K562 (cell line): ENCODE results near the gene ILKAP. TPM values are rescaled to one million over a fixed set of nuclear protein-coding genes. Genes with fewer than 3 reads are reported as not detected.

Experiments used
- BACH1 ChIP-seq: fragments of 200-800 bp; sonication (Bioruptor generic); IDR thresholded peaks from 2 replicates; pipeline ENCODE4 v1.6.1; 2016; ENCODE audit warnings: missing genetic modification characterization, missing compliant biosample characterization
- CREB1 ChIP-seq, 2 experiments: sonication (generic) in 1 of 2; formaldehyde crosslinking in 1 of 2; IDR thresholded peaks; 2 replicates each; pipeline versions ENCODE4 v1.6.1 to v1.8.0; 2012 to 2022; ENCODE audit warnings: inconsistent platforms in 1 of 2, mild to moderate bottlenecking in 1 of 2, missing genetic modification reagents in 1 of 2, moderate library complexity in 1 of 2
- ETV5 ChIP-seq: sonication (generic); formaldehyde crosslinking; IDR thresholded peaks from 2 replicates; pipeline ENCODE4 v1.4.0; 2020; ENCODE audit warnings: low read depth, mild to moderate bottlenecking, missing genetic modification reagents
- FUS ChIP-seq: fragments of 200-400 bp; formaldehyde crosslinking; optimal IDR thresholded peaks from 2 replicates; pipeline ENCODE3; 2017; ENCODE audit warnings: low read depth, low read length
- KDM4B ChIP-seq, 2 experiments: fragments of 450-650 bp in 1 of 2; sonication (generic) in 1 of 2; IDR thresholded peaks; 2 replicates each; pipeline ENCODE4 v1.6.1; 2016 to 2017; ENCODE audit warnings: borderline replicate concordance in 2 of 2, antibody characterized with exemption in 1 of 2, low read depth in 1 of 2, mild to moderate bottlenecking in 1 of 2
- NR2F6 ChIP-seq: fragments of 450-650 bp; formaldehyde crosslinking; IDR thresholded peaks from 2 replicates; pipeline ENCODE4 v1.4.0; 2020; ENCODE audit warnings: mild to moderate bottlenecking
- RBM34 ChIP-seq: fragments of 200-400 bp; formaldehyde crosslinking; IDR thresholded peaks from 2 replicates; pipeline ENCODE4 v1.6.1; 2018; ENCODE audit warnings: low read length, borderline replicate concordance; ENCODE audit not compliant: insufficient read depth
- SIRT6 ChIP-seq: IDR thresholded peaks from one replicate; pipeline ENCODE4 v1.6.1; 2012; ENCODE audit warnings: low read depth, mild to moderate bottlenecking, control low read depth, inconsistent platforms, low read length, moderate library complexity
- ZFP36 ChIP-seq: fragments of 150-350 bp; IDR thresholded peaks from 2 replicates; pipeline ENCODE4 v1.6.1; 2018; ENCODE audit warnings: low read length, low read depth; ENCODE audit not compliant: partially characterized antibody
- ZNF444 ChIP-seq: fragments of 250-450 bp; sonication (Bioruptor Pico); IDR thresholded peaks from 2 replicates; pipeline ENCODE4 v1.4.0; 2020; ENCODE audit warnings: mild to moderate bottlenecking, moderate library complexity
- ZNF668 ChIP-seq: fragments of 250-450 bp; sonication (Bioruptor Pico); IDR thresholded peaks from 2 replicates; pipeline ENCODE4 v1.8.0; 2022; ENCODE audit warnings: mild to moderate bottlenecking, inconsistent platforms
- ZNF785 ChIP-seq: fragments of 250-450 bp; sonication (Bioruptor Pico); IDR thresholded peaks from 2 replicates; pipeline ENCODE4 v1.4.0; 2020; ENCODE audit warnings: mild to moderate bottlenecking
- polyA plus RNA-seq, 8 experiments: library from polyadenylated mRNA; depleted of rRNA in 4 of 8; stranded (reverse) in 5 of 8; unstranded in 3 of 8; fragments of >200 nt; fragmentation: Nextera tagmentation in 2 of 8; fragmentation: Illumina TruSeq in 1 of 8; extraction: Ambion mirVana in 2 of 8; extraction: Trizol in 1 of 8; gene quantifications; 2 replicates each; pipeline versions ENCODE4 v1.2.1 to v1.2.3, GENCODE V29; 2011 to 2014; ENCODE audit warnings: inconsistent platforms in 1 of 8, missing spikeins in 1 of 8
- total RNA-seq, 7 experiments: library from RNA; depleted of rRNA in 6 of 7; stranded (reverse); fragments of >200 nt in 6 of 7; fragmentation: Illumina TruSeq in 2 of 7; extraction: Trizol in 2 of 7; gene quantifications; 2 replicates each; pipeline versions ENCODE4 v1.2.1 to v1.2.3, GENCODE V29; 2011 to 2021; ENCODE audit warnings: low replicate concordance in 1 of 7
- TF ChIP-seq, protein P1 (sequence below): fragments of 200-800 bp; sonication (Bioruptor generic); IDR thresholded peaks from 2 replicates; pipeline ENCODE4 v1.6.1; 2016; ENCODE audit warnings: missing genetic modification characterization, missing compliant biosample characterization
- TF ChIP-seq, protein P2 (sequence below): fragments of 450-650 bp; IDR thresholded peaks from 2 replicates; pipeline ENCODE4 v1.6.1; 2018; ENCODE audit not compliant: partially characterized antibody
- TF ChIP-seq, protein P3 (sequence below): fragments of 250-450 bp; sonication (Bioruptor Pico); IDR thresholded peaks from 2 replicates; pipeline ENCODE4 v1.8.0; 2021; ENCODE audit warnings: moderate library complexity, mild to moderate bottlenecking, inconsistent platforms
- TF ChIP-seq, protein P4 (sequence below): fragments of 450-650 bp; IDR thresholded peaks from 2 replicates; pipeline ENCODE4 v1.6.1; 2017; ENCODE audit warnings: antibody characterized with exemption

The ILKAP gene
- total and polyA plus RNA-seq, 9 of the 15 experiments (the other 6 are each of a cell fraction or from before 2014, with no cell fraction given), result 3.1 to 43.9 (median 20.7) TPM

DNA sequence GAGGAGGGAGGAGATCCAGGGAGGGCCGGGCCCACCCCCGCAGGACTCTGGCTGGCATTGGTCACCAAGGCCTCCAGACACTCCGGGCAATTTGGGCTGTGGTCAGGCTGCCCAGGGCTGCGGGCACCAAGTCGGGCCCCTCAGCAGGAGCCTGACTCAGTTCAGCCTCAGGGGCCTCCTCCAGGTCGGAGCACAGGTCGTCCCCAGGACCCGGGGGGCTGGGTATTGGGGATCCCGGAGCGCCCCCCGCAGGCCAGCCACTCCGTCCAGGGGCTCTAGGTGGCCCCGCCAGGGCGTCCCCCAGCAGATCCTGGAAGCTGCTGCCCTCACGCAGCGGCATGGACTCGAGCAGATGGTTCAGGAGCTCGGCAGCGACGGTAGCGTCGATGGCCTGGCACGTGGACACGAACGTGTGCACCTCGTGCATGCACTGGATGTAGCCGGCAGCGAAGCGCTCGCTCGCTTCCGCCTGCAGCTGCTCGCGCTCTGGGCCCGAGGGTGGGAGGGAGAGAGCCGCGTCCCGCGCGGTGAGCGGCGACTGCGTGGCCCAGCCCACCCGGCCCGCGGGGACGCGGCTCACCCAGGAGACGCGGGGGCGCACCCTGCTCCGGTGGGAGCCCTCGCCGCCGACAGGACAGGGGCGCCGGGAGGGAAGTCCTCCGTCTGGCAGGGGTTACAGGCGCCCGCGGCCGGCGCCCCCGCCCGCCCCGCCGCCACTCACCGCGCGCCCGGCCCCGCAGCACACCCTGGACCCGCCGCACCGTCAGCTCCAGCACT is 35.5 kb upstream of the ILKAP start (continued):
- peak; percentile 78; the same call in 1 of the 2 replicates for TF ChIP-seq ETV5 (CRISPR knock-in tag)
- TF ChIP-seq, protein P1, sequence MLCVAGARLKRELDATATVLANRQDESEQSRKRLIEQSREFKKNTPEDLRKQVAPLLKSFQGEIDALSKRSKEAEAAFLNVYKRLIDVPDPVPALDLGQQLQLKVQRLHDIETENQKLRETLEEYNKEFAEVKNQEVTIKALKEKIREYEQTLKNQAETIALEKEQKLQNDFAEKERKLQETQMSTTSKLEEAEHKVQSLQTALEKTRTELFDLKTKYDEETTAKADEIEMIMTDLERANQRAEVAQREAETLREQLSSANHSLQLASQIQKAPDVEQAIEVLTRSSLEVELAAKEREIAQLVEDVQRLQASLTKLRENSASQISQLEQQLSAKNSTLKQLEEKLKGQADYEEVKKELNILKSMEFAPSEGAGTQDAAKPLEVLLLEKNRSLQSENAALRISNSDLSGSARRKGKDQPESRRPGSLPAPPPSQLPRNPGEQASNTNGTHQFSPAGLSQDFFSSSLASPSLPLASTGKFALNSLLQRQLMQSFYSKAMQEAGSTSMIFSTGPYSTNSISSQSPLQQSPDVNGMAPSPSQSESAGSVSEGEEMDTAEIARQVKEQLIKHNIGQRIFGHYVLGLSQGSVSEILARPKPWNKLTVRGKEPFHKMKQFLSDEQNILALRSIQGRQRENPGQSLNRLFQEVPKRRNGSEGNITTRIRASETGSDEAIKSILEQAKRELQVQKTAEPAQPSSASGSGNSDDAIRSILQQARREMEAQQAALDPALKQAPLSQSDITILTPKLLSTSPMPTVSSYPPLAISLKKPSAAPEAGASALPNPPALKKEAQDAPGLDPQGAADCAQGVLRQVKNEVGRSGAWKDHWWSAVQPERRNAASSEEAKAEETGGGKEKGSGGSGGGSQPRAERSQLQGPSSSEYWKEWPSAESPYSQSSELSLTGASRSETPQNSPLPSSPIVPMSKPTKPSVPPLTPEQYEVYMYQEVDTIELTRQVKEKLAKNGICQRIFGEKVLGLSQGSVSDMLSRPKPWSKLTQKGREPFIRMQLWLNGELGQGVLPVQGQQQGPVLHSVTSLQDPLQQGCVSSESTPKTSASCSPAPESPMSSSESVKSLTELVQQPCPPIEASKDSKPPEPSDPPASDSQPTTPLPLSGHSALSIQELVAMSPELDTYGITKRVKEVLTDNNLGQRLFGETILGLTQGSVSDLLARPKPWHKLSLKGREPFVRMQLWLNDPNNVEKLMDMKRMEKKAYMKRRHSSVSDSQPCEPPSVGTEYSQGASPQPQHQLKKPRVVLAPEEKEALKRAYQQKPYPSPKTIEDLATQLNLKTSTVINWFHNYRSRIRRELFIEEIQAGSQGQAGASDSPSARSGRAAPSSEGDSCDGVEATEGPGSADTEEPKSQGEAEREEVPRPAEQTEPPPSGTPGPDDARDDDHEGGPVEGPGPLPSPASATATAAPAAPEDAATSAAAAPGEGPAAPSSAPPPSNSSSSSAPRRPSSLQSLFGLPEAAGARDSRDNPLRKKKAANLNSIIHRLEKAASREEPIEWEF (CRISPR knock-in tag), result no peak
- no peak for TF ChIP-seq SIRT6
- TF ChIP-seq FUS, result no peak
- TF ChIP-seq KDM4B (IDR thresholded peaks at IDR 0.05; ENCODE audit: borderline replicate concordance in 2 of 2, low read depth in 1 of 2), result 0 out of 4 replicates have a peak, but pooled peaks of 1 of the 2 experiments have one; percentile 27
- no peak for TF ChIP-seq RBM34
- TF ChIP-seq, protein P2, sequence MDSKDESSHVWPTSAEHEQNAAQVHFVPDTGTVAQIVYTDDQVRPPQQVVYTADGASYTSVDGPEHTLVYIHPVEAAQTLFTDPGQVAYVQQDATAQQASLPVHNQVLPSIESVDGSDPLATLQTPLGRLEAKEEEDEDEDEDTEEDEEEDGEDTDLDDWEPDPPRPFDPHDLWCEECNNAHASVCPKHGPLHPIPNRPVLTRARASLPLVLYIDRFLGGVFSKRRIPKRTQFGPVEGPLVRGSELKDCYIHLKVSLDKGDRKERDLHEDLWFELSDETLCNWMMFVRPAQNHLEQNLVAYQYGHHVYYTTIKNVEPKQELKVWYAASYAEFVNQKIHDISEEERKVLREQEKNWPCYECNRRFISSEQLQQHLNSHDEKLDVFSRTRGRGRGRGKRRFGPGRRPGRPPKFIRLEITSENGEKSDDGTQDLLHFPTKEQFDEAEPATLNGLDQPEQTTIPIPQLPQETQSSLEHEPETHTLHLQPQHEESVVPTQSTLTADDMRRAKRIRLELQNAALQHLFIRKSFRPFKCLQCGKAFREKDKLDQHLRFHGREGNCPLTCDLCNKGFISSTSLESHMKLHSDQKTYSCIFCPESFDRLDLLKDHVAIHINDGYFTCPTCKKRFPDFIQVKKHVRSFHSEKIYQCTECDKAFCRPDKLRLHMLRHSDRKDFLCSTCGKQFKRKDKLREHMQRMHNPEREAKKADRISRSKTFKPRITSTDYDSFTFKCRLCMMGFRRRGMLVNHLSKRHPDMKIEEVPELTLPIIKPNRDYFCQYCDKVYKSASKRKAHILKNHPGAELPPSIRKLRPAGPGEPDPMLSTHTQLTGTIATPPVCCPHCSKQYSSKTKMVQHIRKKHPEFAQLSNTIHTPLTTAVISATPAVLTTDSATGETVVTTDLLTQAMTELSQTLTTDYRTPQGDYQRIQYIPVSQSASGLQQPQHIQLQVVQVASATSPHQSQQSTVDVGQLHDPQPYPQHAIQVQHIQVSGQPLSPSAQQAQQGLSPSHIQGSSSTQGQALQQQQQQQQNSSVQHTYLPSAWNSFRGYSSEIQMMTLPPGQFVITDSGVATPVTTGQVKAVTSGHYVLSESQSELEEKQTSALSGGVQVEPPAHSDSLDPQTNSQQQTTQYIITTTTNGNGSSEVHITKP, result no peak
- no peak for TF ChIP-seq NR2F6 (CRISPR knock-in tag)
- no peak for TF ChIP-seq ZNF785
- TF ChIP-seq ZNF444 (CRISPR knock-in tag), result no peak
- TF ChIP-seq BACH1 (tag), result no peak
- TF ChIP-seq, protein P3, sequence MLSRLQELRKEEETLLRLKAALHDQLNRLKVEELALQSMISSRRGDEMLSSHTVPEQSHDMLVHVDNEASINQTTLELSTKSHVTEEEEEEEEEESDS (CRISPR knock-in tag), result no peak
- TF ChIP-seq ZNF668 (CRISPR knock-in tag), result peak; percentile 59; the same call in 1 of the 2 replicates
- TF ChIP-seq CREB1 (IDR thresholded peaks at IDR 0.05), result no peak
- peak; percentile 77 for TF ChIP-seq CREB1 (CRISPR knock-in tag; IDR thresholded peaks at IDR 0.05)
- no peak for TF ChIP-seq ZFP36
- TF ChIP-seq, protein P4, sequence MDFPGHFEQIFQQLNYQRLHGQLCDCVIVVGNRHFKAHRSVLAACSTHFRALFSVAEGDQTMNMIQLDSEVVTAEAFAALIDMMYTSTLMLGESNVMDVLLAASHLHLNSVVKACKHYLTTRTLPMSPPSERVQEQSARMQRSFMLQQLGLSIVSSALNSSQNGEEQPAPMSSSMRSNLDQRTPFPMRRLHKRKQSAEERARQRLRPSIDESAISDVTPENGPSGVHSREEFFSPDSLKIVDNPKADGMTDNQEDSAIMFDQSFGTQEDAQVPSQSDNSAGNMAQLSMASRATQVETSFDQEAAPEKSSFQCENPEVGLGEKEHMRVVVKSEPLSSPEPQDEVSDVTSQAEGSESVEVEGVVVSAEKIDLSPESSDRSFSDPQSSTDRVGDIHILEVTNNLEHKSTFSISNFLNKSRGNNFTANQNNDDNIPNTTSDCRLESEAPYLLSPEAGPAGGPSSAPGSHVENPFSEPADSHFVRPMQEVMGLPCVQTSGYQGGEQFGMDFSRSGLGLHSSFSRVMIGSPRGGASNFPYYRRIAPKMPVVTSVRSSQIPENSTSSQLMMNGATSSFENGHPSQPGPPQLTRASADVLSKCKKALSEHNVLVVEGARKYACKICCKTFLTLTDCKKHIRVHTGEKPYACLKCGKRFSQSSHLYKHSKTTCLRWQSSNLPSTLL, result no peak
